ENCODE data around the gene DPT.

DPT gene

GRCh38 chr1:168664069-168664834, 64.8 kb downstream of the DPT start:
- Histone ChIP-seq H3K4me1 (ENCODE audit: low read length) (no peaks in the 10 kb centered on the region), H3K9me2 (replicated peaks; ENCODE audit: insufficient read depth, low read length) (no peaks in the 10 kb centered on the region), H3F3A (ENCODE audit: insufficient read depth, low read length) (no peaks in the 10 kb centered on the region), H3K79me2 (ENCODE audit: low read length) (no peaks in the 10 kb centered on the region), H3K4me2 (ENCODE audit: low read depth, low read length) (no peak overlapping the region), H3K27me3 (replicated peaks; ENCODE audit: insufficient read depth, low read length) (no peaks in the 10 kb centered on the region), H3K4me3 (ENCODE audit: low read length) (no peak overlapping the region), H3K9ac (ENCODE audit: low read length) (no peak overlapping the region), H3K9me3 (replicated peaks; ENCODE audit: insufficient read depth, low read length) (no peaks in the 10 kb centered on the region), H3K36me3 (replicated peaks; ENCODE audit: insufficient read depth, low read length) (no peaks in the 10 kb centered on the region), H4K20me1 (ENCODE audit: insufficient read depth, low read length) (no peaks in the 10 kb centered on the region), H3K27ac (ENCODE audit: low read length) (no peak overlapping the region), H2AFZ (ENCODE audit: low read length) (no peak overlapping the region)
- no peak for TF ChIP-seq EZH2phosphoT487 (IDR thresholded peaks at IDR 0.05; ENCODE audit: low read length)
- TF ChIP-seq CTCF (IDR thresholded peaks at IDR 0.05; ENCODE audit: low read length): no peak
- no peak for TF ChIP-seq EZH2 (optimal IDR thresholded peaks at IDR 0.05; ENCODE audit: low read depth, low read length)
- no peak for DNase-seq

- no peak for TF ChIP-seq EZH2phosphoT487 (IDR thresholded peaks at IDR 0.05; ENCODE audit: low read length)
- no peak for TF ChIP-seq CTCF (IDR thresholded peaks at IDR 0.05; ENCODE audit: low read length)
- no peak for TF ChIP-seq EZH2 (optimal IDR thresholded peaks at IDR 0.05; ENCODE audit: low read depth, low read length)
- H3K4me1 ChIP-seq (ENCODE audit: low read length): no peaks in the 10 kb centered on the region
- no peak overlapping the region for H3K4me2 ChIP-seq (ENCODE audit: low read depth, low read length)
- no peak overlapping the region for H2AFZ ChIP-seq (ENCODE audit: low read length)
- no peaks in the 10 kb centered on the region for H3K9me3 ChIP-seq (replicated peaks; ENCODE audit: insufficient read depth, low read length)
- no peak overlapping the region for H3K27ac ChIP-seq (ENCODE audit: low read length)
- no peaks in the 10 kb centered on the region for H4K20me1 ChIP-seq (ENCODE audit: insufficient read depth, low read length)
- H3K9me2 ChIP-seq (replicated peaks; ENCODE audit: insufficient read depth, low read length): no peaks in the 10 kb centered on the region
- H3K79me2 ChIP-seq (ENCODE audit: low read length): no peaks in the 10 kb centered on the region
- no peak overlapping the region for H3K9ac ChIP-seq (ENCODE audit: low read length)
- H3K36me3 ChIP-seq (replicated peaks; ENCODE audit: insufficient read depth, low read length): no peaks in the 10 kb centered on the region
- no peaks in the 10 kb centered on the region for H3F3A ChIP-seq (ENCODE audit: insufficient read depth, low read length)
- H3K4me3 ChIP-seq (ENCODE audit: low read length): no peak overlapping the region
- DNase-seq: no peak
- no peaks in the 10 kb centered on the region for H3K27me3 ChIP-seq (replicated peaks; ENCODE audit: insufficient read depth, low read length)
Observed at GRCh38 chr1:168656485-168656884, 72.5 kb downstream of the DPT start.

DNA sequence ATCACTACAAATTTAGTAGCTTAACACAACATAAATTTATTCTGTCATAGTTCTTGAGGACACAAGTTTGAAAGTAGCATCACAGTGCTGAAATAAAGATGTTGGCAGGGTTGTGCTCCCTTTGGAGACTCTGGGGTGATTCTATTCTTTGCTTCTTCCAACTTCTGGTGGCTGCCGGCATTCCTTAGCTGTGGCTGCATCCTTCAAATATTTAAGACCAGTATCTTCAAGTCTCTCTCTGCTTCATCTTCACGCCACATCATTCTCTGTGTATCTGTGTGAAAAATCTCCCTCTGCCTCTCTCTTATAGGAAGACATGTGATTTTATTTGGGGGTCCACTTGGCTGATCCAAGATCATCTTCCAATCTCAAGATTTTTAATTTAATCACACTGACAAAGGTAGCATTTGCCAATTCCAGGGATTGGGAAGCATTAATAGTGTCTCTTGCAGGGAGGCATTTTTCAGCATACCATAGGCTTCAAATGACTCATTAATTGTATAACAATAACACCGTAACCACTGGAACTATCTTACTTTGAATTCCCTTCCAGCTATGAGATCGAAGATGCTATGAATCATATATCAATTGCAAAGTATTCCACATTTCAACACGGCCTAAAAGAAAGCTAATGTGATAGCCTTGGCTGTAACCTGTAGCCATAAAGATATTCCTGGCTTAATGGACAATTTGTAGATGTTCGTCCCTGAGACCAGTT, 74.6 kb downstream of the DPT start:
- H3K9ac ChIP-seq (ENCODE audit: low read length): no peak overlapping the region
- no peak overlapping the region for H3K27ac ChIP-seq (ENCODE audit: low read length)
- H3K4me1 ChIP-seq (ENCODE audit: low read length): no peaks in the 10 kb centered on the region
- H3K27me3 ChIP-seq (replicated peaks; ENCODE audit: insufficient read depth, low read length): no peaks in the 10 kb centered on the region
- no peak overlapping the region for H3K4me2 ChIP-seq (ENCODE audit: low read depth, low read length)
- DNase-seq: no peak
- H3K79me2 ChIP-seq (ENCODE audit: low read length): no peaks in the 10 kb centered on the region
- H2AFZ ChIP-seq (ENCODE audit: low read length): no peak overlapping the region
- H4K20me1 ChIP-seq (ENCODE audit: insufficient read depth, low read length): no peaks in the 10 kb centered on the region
- no peak overlapping the region for H3K4me3 ChIP-seq (ENCODE audit: low read length)
- H3K9me2 ChIP-seq (replicated peaks; ENCODE audit: insufficient read depth, low read length): no peaks in the 10 kb centered on the region
- H3K9me3 ChIP-seq (replicated peaks; ENCODE audit: insufficient read depth, low read length): no peaks in the 10 kb centered on the region
- no peaks in the 10 kb centered on the region for H3F3A ChIP-seq (ENCODE audit: insufficient read depth, low read length)
- no peaks in the 10 kb centered on the region for H3K36me3 ChIP-seq (replicated peaks; ENCODE audit: insufficient read depth, low read length)
- TF ChIP-seq EZH2 (optimal IDR thresholded peaks at IDR 0.05; ENCODE audit: low read depth, low read length): no peak
- TF ChIP-seq CTCF (IDR thresholded peaks at IDR 0.05; ENCODE audit: low read length): no peak
- TF ChIP-seq EZH2phosphoT487 (IDR thresholded peaks at IDR 0.05; ENCODE audit: low read length): no peak

Measured in MM.1S (cell line).